AG04450 (cell line): ENCODE measurements around the gene SLC13A3. TPM values are rescaled to one million over a fixed set of nuclear protein-coding genes. Genes with fewer than 3 reads are reported as not detected.

Experiments used
- CTCF ChIA-PET: fragments of 300-600, 350-600 bp; formaldehyde crosslinking; extraction: SDS; loops from one replicate; lab custom pipeline; 2022; ENCODE audit warnings: antibody characterized with exemption, inconsistent platforms; lab: Charles Lee
- POLR2A ChIA-PET: fragments of 350-600 bp; formaldehyde crosslinking; extraction: SDS; loops from one replicate; lab custom pipeline; 2021; ENCODE audit warnings: antibody characterized with exemption, inconsistent platforms; lab: Yijun Ruan, JAX
- DNase-seq: peaks from one replicate; pipeline ENCODE4 v3.0.0-alpha.2; 2011; ENCODE audit warnings: low read depth, low spot score
- H3K27ac ChIP-seq: one replicate; pipeline ENCODE4 v1.5.1; 2012; ENCODE audit warnings: low read depth, low read length, control low read depth
- H3K27me3 ChIP-seq: one replicate; pipeline ENCODE4 v1.6.0; 2012; ENCODE audit warnings: low read length; ENCODE audit not compliant: control insufficient read depth, insufficient read depth
- H3K4me3 ChIP-seq: 2 replicates; pipeline ENCODE4 v1.5.1; 2011; ENCODE audit warnings: mild to moderate bottlenecking, low read depth, low read length, control low read depth
- H3K9me3 ChIP-seq: 2 replicates; pipeline ENCODE4 v1.5.1; 2012; ENCODE audit warnings: low read length; ENCODE audit not compliant: control insufficient read depth, insufficient read depth
- polyA plus RNA-seq: library from polyadenylated mRNA; depleted of rRNA; stranded (reverse); fragments of >200 nt; gene quantifications from 2 replicates; pipeline ENCODE4 v1.2.3, GENCODE V29; 2011
- TF ChIP-seq, protein P1 (sequence below): IDR thresholded peaks from 2 replicates; pipeline ENCODE4 v1.5.1; 2011; ENCODE audit warnings: low read depth, low read length, control low read depth, inconsistent platforms

The SLC13A3 gene
- polyA plus RNA-seq, 1 experiment: 2.4 TPM

DNA sequence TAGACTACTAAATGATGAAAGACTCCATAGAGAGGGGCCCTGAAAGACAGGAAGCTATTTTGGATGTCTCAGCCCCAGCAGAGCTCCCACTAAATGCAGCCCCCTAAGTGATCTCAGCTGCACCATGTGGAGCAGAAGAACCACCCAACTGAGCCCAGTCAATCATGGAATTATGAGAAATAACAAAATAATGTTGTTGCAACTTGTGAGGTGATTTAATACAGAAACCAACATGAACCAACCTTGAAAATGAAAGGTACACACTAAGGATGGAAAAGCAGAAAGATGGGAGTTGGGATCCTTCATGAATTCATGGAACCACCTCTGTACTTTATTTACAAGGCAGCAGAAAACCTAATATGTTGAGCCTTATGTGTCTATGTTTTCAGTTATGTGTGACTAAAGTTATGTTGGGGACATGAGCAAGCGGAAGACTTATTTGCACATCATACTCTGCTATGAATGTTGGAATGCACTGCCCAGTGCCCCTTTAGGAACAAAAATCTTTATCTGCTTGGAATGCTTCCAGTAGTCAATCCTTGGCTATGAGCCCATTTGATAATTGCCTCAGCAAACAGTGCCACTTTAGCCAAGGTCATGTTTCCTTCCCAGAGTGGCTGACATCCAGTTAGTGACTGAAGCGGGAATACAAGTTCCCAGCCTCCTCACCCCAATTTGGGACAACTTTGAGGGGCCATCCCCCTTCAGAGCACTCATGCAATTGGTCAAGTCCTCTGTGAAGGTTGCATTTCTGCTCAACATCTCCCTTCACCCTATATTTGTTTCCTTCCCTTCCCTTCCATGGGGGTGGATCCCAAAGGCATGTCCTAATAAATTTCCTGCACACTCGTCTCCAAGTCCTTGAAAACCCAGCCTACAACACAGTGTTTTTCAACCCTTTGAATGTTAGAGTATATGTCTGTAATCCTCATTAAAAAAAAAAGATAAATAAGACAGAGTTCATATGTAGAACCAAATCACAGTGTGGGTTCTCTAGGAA is 19.6 kb upstream of the SLC13A3 start:
- POLR2A ChIA-PET: no interaction called here
- Histone ChIP-seq H3K4me3 (no peak overlapping the region), H3K27me3 (no peaks in the 10 kb centered on the region), H3K27ac (no peak overlapping the region), H3K9me3 (peaks cover 4% of the 10 kb centered on the region; the same call in 1 of the 2 replicates)
- CTCF ChIA-PET: interaction anchor here (1.2 kb wide), 1 partner anchor 9 kb away, joined by 4 read pairs; no protein-coding TSS in a partner anchor
- TF ChIP-seq, protein P1, sequence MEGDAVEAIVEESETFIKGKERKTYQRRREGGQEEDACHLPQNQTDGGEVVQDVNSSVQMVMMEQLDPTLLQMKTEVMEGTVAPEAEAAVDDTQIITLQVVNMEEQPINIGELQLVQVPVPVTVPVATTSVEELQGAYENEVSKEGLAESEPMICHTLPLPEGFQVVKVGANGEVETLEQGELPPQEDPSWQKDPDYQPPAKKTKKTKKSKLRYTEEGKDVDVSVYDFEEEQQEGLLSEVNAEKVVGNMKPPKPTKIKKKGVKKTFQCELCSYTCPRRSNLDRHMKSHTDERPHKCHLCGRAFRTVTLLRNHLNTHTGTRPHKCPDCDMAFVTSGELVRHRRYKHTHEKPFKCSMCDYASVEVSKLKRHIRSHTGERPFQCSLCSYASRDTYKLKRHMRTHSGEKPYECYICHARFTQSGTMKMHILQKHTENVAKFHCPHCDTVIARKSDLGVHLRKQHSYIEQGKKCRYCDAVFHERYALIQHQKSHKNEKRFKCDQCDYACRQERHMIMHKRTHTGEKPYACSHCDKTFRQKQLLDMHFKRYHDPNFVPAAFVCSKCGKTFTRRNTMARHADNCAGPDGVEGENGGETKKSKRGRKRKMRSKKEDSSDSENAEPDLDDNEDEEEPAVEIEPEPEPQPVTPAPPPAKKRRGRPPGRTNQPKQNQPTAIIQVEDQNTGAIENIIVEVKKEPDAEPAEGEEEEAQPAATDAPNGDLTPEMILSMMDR: no peak
- no peak for DNase-seq

DNA sequence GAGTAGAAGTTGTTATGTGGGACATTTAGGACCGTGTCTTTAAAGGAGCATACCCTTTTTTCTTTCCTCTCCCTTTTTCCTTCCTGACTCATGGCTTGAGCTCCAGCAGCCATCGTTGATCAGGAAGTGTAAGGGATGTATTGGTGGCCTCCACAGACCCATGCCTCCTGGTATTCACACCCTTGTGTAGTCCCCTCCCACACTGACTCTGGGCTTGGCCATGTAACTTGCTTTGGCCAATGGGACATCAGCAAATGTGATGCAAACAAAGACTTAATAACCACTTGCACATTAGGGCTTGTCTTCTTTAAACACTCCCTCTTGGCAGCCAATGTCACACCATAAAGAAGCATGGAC is 18.9 kb upstream of the SLC13A3 start:
- Histone ChIP-seq H3K4me3 (no peak overlapping the region), H3K27me3 (no peaks in the 10 kb centered on the region), H3K27ac (no peak overlapping the region), H3K9me3 (peaks cover 4% of the 10 kb centered on the region; the same call in 1 of the 2 replicates)
- TF ChIP-seq, protein P1: no peak
- no peak for DNase-seq
- CTCF ChIA-PET: interaction anchor here (1.2 kb wide), 1 partner anchor 10 kb away, joined by 4 read pairs; no protein-coding TSS in a partner anchor
- POLR2A ChIA-PET: no interaction called here

DNA sequence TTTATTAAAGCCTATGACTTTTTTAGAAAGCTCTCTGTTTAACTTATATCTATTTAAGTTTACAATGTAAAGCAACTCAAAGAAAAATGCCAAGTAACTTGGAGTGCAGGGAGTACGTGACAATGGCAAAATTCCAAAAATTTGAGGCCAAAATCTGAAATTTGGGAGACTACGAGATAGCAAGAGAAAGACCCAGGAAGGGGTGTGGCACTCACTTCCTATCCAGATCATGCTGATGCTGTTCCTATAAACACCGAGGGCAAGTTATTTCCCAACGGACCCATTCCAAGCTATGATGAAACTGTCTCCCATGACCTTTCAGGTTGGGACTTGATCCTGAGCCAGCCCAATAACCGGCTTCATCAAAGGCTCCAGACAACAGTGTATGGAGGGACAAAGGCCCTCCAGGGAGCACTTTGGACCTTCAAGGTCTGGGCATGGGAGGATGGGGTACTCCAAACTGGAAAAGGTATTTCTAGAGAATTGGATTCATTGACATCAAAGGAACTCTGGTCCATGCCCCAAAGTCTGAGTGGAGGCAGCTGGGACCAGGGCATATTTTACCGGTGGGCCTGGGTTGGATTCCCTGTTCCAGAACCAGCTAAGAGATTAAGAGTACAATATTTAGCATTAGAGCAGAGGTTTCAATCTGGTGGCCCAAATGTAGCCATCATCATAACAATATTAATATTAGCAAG is 15.7 kb upstream of the SLC13A3 start:
- peaks cover 4% of the 10 kb centered on the region; the same call in 1 of the 2 replicates for H3K9me3 ChIP-seq
- TF ChIP-seq, protein P1: no peak
- POLR2A ChIA-PET: no interaction called here
- no peak overlapping the region for H3K27ac ChIP-seq
- CTCF ChIA-PET: no interaction called here
- H3K4me3 ChIP-seq: no peak overlapping the region
- no peaks in the 10 kb centered on the region for H3K27me3 ChIP-seq
- DNase-seq: no peak

DNA sequence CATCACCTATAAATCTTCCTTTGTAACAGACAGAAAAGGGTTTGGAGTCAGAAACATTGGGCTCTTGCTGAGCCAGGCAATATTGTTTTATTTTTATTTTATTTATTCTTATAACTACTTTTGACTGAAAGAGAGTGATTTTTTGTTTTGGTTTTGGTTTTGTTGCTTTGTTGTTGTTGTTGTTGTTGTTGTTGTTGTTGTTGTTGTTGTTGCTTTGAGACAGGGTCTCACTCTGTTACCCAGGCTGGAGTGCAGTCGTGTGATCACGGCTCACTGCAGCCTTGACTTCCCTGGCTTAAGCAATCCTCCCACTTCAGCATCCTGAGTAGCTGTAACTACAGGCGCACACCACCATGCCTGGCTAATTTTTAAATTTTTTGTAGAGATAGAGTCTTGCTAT is 15.0 kb upstream of the SLC13A3 start:
- H3K27ac ChIP-seq: no peak overlapping the region
- H3K27me3 ChIP-seq: no peaks in the 10 kb centered on the region
- ChIA-PET CTCF (no interaction called here), POLR2A (no interaction called here)
- no peak for DNase-seq
- H3K4me3 ChIP-seq: no peak overlapping the region
- H3K9me3 ChIP-seq: peaks cover 4% of the 10 kb centered on the region; the same call in 1 of the 2 replicates
- TF ChIP-seq, protein P1: no peak
